A549 (cell line): ENCODE results near the gene MARCO. TPM values are rescaled to one million over a fixed set of nuclear protein-coding genes. Genes with fewer than 3 reads are reported as not detected.

Experiments
- ATAC-seq, 2 experiments: fragments of 200-7000 bp in 1 of 2; fragments of >200 bp in 1 of 2; cut with Nextera tagmentation in 1 of 2; cut with Tn5 transposase in 1 of 2; 3 replicates each; pipeline versions ENCODE4 v1.8.0 to v1.9.1; 2018 to 2020; ENCODE audit warnings: mild to moderate bottlenecking in 1 of 2, moderate library complexity in 1 of 2
- CTCF ChIA-PET: fragments of 300-600 bp; sonication (Branson Sonifier 250); formaldehyde crosslinking; extraction: SDS; loops from one replicate; lab custom pipeline; 2021; ENCODE audit warnings: antibody characterized with exemption, inconsistent platforms; lab: Yijun Ruan, JAX
- POLR2A ChIA-PET: fragments of 350-600 bp; formaldehyde crosslinking; extraction: SDS; loops from one replicate; lab custom pipeline; 2021; ENCODE audit warnings: antibody characterized with exemption, inconsistent platforms; lab: Yijun Ruan, JAX
- DNase-seq, 2 experiments: peaks; one replicate each; pipeline versions ENCODE4 v3.0.0 to v3.0.0-alpha.2; 2011 to 2016; ENCODE audit warnings: low read depth in 1 of 2, low spot score in 1 of 2
- FAIRE-seq: peaks from 2 replicates; lab custom pipeline; 2011; peaks lifted over from hg19 to GRCh38; lab: Jason Lieb, UNC
- H3K27ac ChIP-seq, 2 experiments: fragments of >200 bp; sonication (Bioruptor Twin); formaldehyde crosslinking; 3 replicates each; pipeline ENCODE4 v1.5.1; 2016 to 2017
- H3K4me1 ChIP-seq: fragments of >200 bp; sonication (Bioruptor Twin); formaldehyde crosslinking; 3 replicates; pipeline ENCODE4 v1.6.1; 2016
- H3K4me2 ChIP-seq: fragments of >200 bp; sonication (Bioruptor Twin); formaldehyde crosslinking; 3 replicates; pipeline ENCODE4 v1.6.1; 2016
- H3K4me3 ChIP-seq: fragments of >200 bp; sonication (Bioruptor Twin); formaldehyde crosslinking; 3 replicates; pipeline ENCODE4 v1.5.1; 2016
- H3K9me3 ChIP-seq: fragments of >200 bp; sonication (Bioruptor Twin); formaldehyde crosslinking; 3 replicates; pipeline ENCODE4 v1.6.1; 2016
- BCL3 ChIP-seq: fragments of >200 bp; sonication (Bioruptor Twin); formaldehyde crosslinking; IDR thresholded peaks from 3 replicates; pipeline ENCODE4 v1.6.1; 2016
- CEBPB ChIP-seq, 2 experiments: fragments of >200 bp in 1 of 2; sonication (Bioruptor Twin) in 1 of 2; formaldehyde crosslinking in 1 of 2; IDR thresholded peaks; 2 replicates each; pipeline ENCODE4 v1.6.1; 2012 to 2016
- ESRRA ChIP-seq: fragments of 150-350 bp; IDR thresholded peaks from 2 replicates; pipeline ENCODE4 v1.6.1; 2014; ENCODE audit warnings: mild to moderate bottlenecking, low read length, borderline replicate concordance
- FOSB ChIP-seq: fragments of 250-450 bp; sonication (Bioruptor Pico); IDR thresholded peaks from 2 replicates; pipeline ENCODE4 v1.5.0; 2020; ENCODE audit warnings: mild to moderate bottlenecking, moderate library complexity
- FOSL2 ChIP-seq, 2 experiments: fragments of 450-650 bp in 1 of 2; fragments of >200 bp in 1 of 2; sonication (Bioruptor Twin) in 1 of 2; formaldehyde crosslinking; IDR thresholded peaks; 2 replicates each; pipeline versions ENCODE4 v1.5.0 to v1.6.1; 2016 to 2020; ENCODE audit warnings: mild to moderate bottlenecking in 1 of 2, moderate library complexity in 1 of 2
- HDAC2 ChIP-seq: fragments of 200-600 bp; sonication (generic); IDR thresholded peaks from 2 replicates; pipeline ENCODE4 v1.6.1; 2016
- HMGXB4 ChIP-seq: fragments of 250-450 bp; sonication (Bioruptor Pico); IDR thresholded peaks from 2 replicates; pipeline ENCODE4 v1.5.0; 2021; ENCODE audit warnings: mild to moderate bottlenecking, moderate library complexity, borderline replicate concordance
- HOXA7 ChIP-seq: fragments of 250-450 bp; sonication (Bioruptor Pico); IDR thresholded peaks from 2 replicates; pipeline ENCODE4 v1.5.0; 2020; ENCODE audit warnings: mild to moderate bottlenecking, moderate library complexity
- JUN ChIP-seq, 2 experiments: fragments of >200 bp; sonication (Bioruptor Twin); formaldehyde crosslinking; IDR thresholded peaks; 2 replicates in 1 of 2; 3 replicates in 1 of 2; pipeline ENCODE4 v1.6.1; 2016 to 2017
- KDM5A ChIP-seq: fragments of 200-600 bp; sonication (generic); IDR thresholded peaks from 2 replicates; pipeline ENCODE4 v1.6.1; 2016; ENCODE audit warnings: antibody characterized with exemption, mild to moderate bottlenecking
- MAZ ChIP-seq: fragments of 150-350 bp; IDR thresholded peaks from 2 replicates; pipeline ENCODE4 v1.6.1; 2014; ENCODE audit warnings: antibody characterized with exemption, low read depth, low read length, borderline replicate concordance
- NFE2L2 ChIP-seq: fragments of 150-350 bp; conservative IDR thresholded peaks from 2 replicates; pipeline ENCODE4 v1.6.1; 2014; ENCODE audit warnings: low read length
- POLR2AphosphoS2 ChIP-seq: conservative IDR thresholded peaks from 2 replicates; pipeline ENCODE4 v1.6.1; 2012; ENCODE audit warnings: low read length, improper control_type of control experiment, inconsistent platforms
- RAD21 ChIP-seq, 2 experiments: fragments of >200 bp in 1 of 2; sonication (Bioruptor Twin) in 1 of 2; formaldehyde crosslinking in 1 of 2; IDR thresholded peaks in 1 of 2; conservative IDR thresholded peaks in 1 of 2; 2 replicates in 1 of 2; 3 replicates in 1 of 2; pipeline ENCODE4 v1.6.1; 2012 to 2018; ENCODE audit warnings: inconsistent platforms in 1 of 2
- RCOR1 ChIP-seq: fragments of 150-350 bp; IDR thresholded peaks from 2 replicates; pipeline ENCODE4 v1.6.1; 2014; ENCODE audit warnings: antibody characterized with exemption, low read length, low read depth
- REST ChIP-seq: fragments of 200-600 bp; sonication (generic); IDR thresholded peaks from 2 replicates; pipeline ENCODE4 v1.6.1; 2016; ENCODE audit warnings: antibody characterized with exemption, mild to moderate bottlenecking, moderate library complexity
- RFX5 ChIP-seq: fragments of 450-650 bp; IDR thresholded peaks from 2 replicates; pipeline ENCODE4 v1.7.1; 2014; ENCODE audit warnings: antibody characterized with exemption, mild to moderate bottlenecking, moderate library complexity
- TFCP2L1 ChIP-seq: fragments of 250-450 bp; sonication (Bioruptor Pico); IDR thresholded peaks from 2 replicates; pipeline ENCODE4 v1.5.0; 2021; ENCODE audit warnings: mild to moderate bottlenecking
- TP53 ChIP-seq: fragments of 250-450 bp; sonication (Bioruptor Pico); IDR thresholded peaks from 2 replicates; pipeline ENCODE4 v1.5.0; 2021; ENCODE audit warnings: mild to moderate bottlenecking, moderate library complexity
- ZFP36 ChIP-seq: fragments of 450-650 bp; IDR thresholded peaks from 2 replicates; pipeline ENCODE4 v1.6.1; 2014; ENCODE audit warnings: borderline replicate concordance; ENCODE audit not compliant: partially characterized antibody
- ZSCAN20 ChIP-seq: fragments of 250-450 bp; sonication (Bioruptor Pico); IDR thresholded peaks from 2 replicates; pipeline ENCODE4 v1.8.0; 2022; ENCODE audit warnings: mild to moderate bottlenecking, moderate library complexity
- WGBS: methylation state at CpG from one replicate; pipeline ENCODE4 v1.1.6; 2017; ENCODE audit errors: missing lambda C conversion rate; 5-methylcytosine and 5-hydroxymethylcytosine counted together
- polyA plus RNA-seq, 4 experiments: library from polyadenylated mRNA; depleted of rRNA in 3 of 4; stranded (reverse); fragments of >200 nt; fragmentation: RNase III in 1 of 4; extraction: RNeasy Plus Mini Kit Qiagen cat#74134 plus additional on column Dnase treatment in 1 of 4; gene quantifications; 2 replicates in 3 of 4; 3 replicates in 1 of 4; pipeline ENCODE4 v1.2.3, GENCODE V29; 2011 to 2017
- TF ChIP-seq, protein P1 (sequence below): fragments of 450-650 bp; IDR thresholded peaks from 2 replicates; pipeline ENCODE4 v1.6.1; 2014; ENCODE audit warnings: antibody characterized with exemption

The MARCO gene
- polyA plus RNA-seq, 2 of the 4 experiments (the other 2 are of a cell fraction), result 0.05 TPM; not detected in 1

DNA sequence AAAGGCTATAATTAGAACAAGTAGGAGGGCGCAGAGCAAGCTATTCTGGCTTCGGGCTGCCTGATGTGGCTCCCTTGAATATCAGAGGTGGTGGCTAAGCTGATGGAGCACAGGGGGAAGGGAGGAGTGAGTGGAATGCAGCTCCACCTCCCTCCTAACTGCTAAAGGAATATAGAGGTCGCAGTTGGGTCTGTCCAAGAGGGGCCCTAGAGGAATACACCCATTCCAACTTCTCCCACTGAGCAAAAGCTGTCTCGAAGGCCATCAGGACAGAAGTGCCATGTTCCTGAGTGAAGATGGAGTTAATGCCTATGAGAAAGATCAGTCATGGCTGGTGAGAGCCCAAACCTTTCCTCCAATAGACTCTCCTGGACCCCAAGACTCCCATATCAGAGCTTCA is 32.8 kb upstream of the MARCO start:
- no peak for ATAC-seq
- no peak for DNase-seq
- Histone ChIP-seq H3K4me1 (no peaks in the 10 kb centered on the region), H3K4me3 (no peak overlapping the region), H3K27ac (no peak overlapping the region), H3K9me3 (no peaks in the 10 kb centered on the region), H3K4me2 (no peak overlapping the region)
- ChIA-PET CTCF (interaction anchor here (0.8 kb wide), 1 partner anchor 27 kb away, joined by 3 read pairs; no protein-coding TSS in a partner anchor), POLR2A (no interaction called here)
- 24% methylated on average over 4 of the region's 4 CpGs for WGBS
- TF ChIP-seq RAD21 (conservative IDR thresholded peaks at IDR 0.05 in 1 of 2, IDR thresholded peaks at IDR 0.05 in 1 of 2) (no peak), FOSL2 (IDR thresholded peaks at IDR 0.05) (no peak), FOSL2 (CRISPR knock-in tag; IDR thresholded peaks at IDR 0.05) (no peak), NFE2L2 (no peak), HDAC2 (no peak), JUN (IDR thresholded peaks at IDR 0.05) (no peak), ZFP36 (no peak), TFCP2L1 (CRISPR knock-in tag) (no peak), ZSCAN20 (CRISPR knock-in tag) (no peak), HMGXB4 (CRISPR knock-in tag) (no peak), RFX5 (no peak)
- TF ChIP-seq, protein P1, sequence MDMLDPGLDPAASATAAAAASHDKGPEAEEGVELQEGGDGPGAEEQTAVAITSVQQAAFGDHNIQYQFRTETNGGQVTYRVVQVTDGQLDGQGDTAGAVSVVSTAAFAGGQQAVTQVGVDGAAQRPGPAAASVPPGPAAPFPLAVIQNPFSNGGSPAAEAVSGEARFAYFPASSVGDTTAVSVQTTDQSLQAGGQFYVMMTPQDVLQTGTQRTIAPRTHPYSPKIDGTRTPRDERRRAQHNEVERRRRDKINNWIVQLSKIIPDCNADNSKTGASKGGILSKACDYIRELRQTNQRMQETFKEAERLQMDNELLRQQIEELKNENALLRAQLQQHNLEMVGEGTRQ, result no peak
- FAIRE-seq, result no peak

DNA sequence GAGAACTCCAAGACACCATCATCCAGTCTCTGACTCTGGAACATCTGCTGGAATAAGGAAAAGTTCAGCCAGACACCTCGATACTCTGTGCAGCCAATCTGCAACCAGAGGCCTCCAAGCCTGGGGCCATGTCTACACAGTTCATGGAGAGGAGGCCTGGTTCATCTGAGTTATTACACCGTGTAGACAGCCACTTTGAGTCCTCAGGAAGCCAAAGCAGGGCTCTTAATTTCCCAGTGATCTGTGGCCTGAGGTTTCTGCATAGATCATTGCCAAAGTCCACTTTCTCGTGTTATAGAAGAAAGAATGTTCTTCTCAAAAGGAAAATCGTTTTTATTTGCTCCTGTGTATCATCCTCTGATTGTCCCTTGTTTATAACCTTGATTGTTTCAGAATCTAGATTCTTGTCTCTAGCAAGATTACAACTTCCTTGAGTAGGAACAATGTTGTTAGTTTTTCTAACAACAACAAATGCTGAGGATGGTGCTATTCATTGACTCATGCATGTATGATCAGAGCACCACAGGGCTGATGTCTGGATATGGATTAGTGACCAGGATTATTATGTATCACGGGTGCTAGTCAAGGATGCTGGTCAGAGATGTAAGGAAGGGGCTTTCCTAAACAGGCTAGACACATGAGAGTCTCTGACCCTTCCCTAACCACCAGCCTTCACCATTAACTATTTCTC is 30.7 kb upstream of the MARCO start:
- no peaks in the 10 kb centered on the region for H3K9me3 ChIP-seq
- 2% methylated on average over 5 of the region's 5 CpGs for WGBS
- DNase-seq, result no peak
- POLR2A ChIA-PET, result no interaction called here
- no peak for ATAC-seq
- TF ChIP-seq HMGXB4 (CRISPR knock-in tag) (no peak), KDM5A (no peak), BCL3 (no peak), CEBPB (IDR thresholded peaks at IDR 0.05) (no peak), RCOR1 (no peak), POLR2AphosphoS2 (no peak), REST (no peak), ESRRA (no peak), MAZ (no peak), TP53 (CRISPR knock-in tag) (no peak), FOSB (CRISPR knock-in tag) (no peak), HOXA7 (no peak)
- TF ChIP-seq, all 56 proteins: peak for 0
- CTCF ChIA-PET, result no interaction called here
- Histone ChIP-seq H3K27ac (no peak overlapping the region), H3K4me2 (no peak overlapping the region), H3K4me1 (no peaks in the 10 kb centered on the region), H3K4me3 (no peak overlapping the region)
- no peak for FAIRE-seq
